HUES64 (cell line): ENCODE results near the gene GPR146.
"Not testable (repeated sequence)": the region's sequence is repeated elsewhere in the genome, so short reads cannot be mapped to it uniquely, and the experiment has no call there.

Experiments used
- H3K27ac ChIP-seq: 2 replicates; pipeline ENCODE4 v1.7.0; 2013; ENCODE audit warnings: low read depth, low read length, inconsistent platforms
- H3K27me3 ChIP-seq: 2 replicates; pipeline ENCODE4 v1.6.1; 2013; ENCODE audit warnings: mild to moderate bottlenecking, low read length; ENCODE audit not compliant: insufficient read depth
- H3K36me3 ChIP-seq: 2 replicates; pipeline ENCODE4 v1.6.1; 2013; ENCODE audit warnings: mild to moderate bottlenecking, low read length; ENCODE audit not compliant: insufficient read depth
- H3K4me1 ChIP-seq: 2 replicates; pipeline ENCODE4 v1.6.1; 2013; ENCODE audit warnings: mild to moderate bottlenecking, low read length, moderate library complexity; ENCODE audit not compliant: insufficient read depth
- H3K4me3 ChIP-seq: 2 replicates; pipeline ENCODE4 v1.5.1; 2013; ENCODE audit warnings: mild to moderate bottlenecking, low read length, moderate library complexity
- H3K9ac ChIP-seq: 2 replicates; pipeline ENCODE4 v1.6.1; 2013; ENCODE audit warnings: mild to moderate bottlenecking, low read depth, low read length
- H3K9me3 ChIP-seq: 2 replicates; pipeline ENCODE4 v1.6.1; 2013; ENCODE audit warnings: low read depth, low read length; ENCODE audit not compliant: insufficient read depth
- WGBS: fragments of 150-250, 120-280 bp; methylation state at CpG from one replicate; pipeline ENCODE4 v1.1.7; 2013; ENCODE audit warnings: missing lambda C conversion rate; 5-methylcytosine and 5-hydroxymethylcytosine counted together

Gene GPR146

DNA sequence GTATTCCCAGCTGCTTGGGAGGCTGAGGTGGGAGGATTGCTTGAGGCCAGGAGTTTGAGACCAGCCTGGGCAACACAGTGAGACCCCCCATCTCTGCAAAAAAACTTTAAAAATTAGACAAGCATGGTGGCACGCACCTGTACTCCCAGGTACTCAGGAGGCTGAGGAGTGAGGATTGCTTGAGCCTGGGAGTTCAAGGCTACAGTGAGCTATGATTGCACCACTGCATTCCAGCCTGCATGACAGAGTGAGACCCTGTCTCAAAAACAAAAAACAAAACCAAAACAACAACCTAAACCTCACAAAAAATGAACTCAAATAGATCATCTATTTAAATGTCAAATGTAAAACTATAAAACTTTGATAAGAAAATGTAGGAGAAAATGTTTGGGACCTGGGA, 4.1 kb upstream of the GPR146 start:
- H3K36me3 ChIP-seq, H3K9ac ChIP-seq, H3K9me3 ChIP-seq, H3K27me3 ChIP-seq, H3K27ac ChIP-seq, H3K4me3 ChIP-seq: not testable (repeated sequence)
- H3K4me1 ChIP-seq = peaks cover 14% of the 10 kb centered on the region
- WGBS = 100% methylated on average over 1 of the region's 1 CpG

DNA sequence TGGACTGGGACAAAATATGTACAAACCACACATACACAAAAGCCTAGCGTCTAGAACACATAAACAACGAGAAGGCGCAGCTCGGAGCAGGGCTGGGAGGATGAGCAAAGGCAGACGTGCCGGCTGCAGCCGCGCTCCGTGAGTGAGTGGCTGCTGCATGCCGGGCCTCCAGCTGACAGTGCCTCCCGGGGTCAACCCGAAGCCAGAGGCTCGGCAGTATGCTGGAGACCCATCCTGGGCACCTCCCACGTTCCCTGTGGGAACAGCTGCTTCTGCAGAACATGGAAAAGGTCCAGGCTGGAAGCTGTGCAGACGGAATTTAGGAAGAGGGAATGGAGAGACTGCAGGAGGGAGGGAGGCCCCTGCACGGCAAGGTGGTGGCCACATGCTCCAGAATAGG, 3.6 kb upstream of the GPR146 start:
- Histone ChIP-seq H3K27me3 (no peaks in the 10 kb centered on the region), H3K9ac (no peak overlapping the region), H3K27ac (no peak overlapping the region), H3K9me3 (peaks cover 3% of the 10 kb centered on the region), H3K36me3 (peaks cover 3% of the 10 kb centered on the region; the same call in 1 of the 2 replicates), H3K4me1 (peaks cover 17% of the 10 kb centered on the region), H3K4me3 (no peak overlapping the region)
- WGBS = 54% methylated on average over 16 of the region's 16 CpGs

DNA sequence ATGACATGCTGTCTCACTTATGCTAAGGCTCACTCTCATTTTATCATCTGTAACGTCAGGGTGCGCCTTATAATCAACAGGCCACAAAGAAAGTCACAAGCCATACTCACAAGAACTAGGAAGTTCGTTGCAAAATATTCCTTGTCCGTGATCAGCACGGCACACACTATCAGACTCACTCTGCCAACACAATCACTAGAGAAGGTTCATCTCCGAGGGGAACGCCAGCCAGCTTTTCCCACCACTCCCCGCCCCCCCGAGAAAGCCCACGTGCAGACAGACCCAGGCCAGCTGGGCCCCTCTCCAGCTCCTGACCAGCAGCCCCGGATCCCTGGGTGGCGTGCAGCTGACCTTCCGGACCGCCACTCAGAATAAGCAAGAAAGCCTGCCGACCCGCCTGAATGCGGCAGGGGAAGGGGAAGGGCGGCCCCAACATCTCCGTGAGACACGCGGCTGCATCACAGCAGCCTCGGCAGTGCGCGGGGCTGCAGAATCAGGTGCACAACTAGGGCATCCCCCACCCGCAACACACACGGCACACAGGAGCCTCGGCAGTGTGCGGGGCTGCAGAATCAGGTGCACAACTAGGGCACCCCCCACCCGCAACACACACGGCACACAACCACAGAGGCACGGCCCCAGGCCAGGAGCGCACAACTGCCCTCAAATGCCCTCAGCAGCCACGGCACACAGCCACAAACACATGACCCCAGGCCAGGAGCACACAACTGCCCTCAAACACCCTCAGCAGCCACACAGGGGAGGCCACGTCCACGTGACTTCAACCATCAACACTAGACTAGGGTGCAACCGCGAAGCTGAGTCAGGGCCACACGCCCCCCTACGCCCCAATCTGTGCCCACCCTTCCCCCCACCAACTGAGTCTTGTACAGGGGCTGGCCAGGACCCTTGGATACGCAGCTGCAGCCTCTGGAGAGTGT, 2.5 kb upstream of the GPR146 start:
- 92% methylated on average over 40 of the region's 40 CpGs for WGBS
- peaks cover 17% of the 10 kb centered on the region for H3K4me1 ChIP-seq
- H3K27ac ChIP-seq = no peak overlapping the region
- H3K9ac ChIP-seq = no peak overlapping the region
- no peaks in the 10 kb centered on the region for H3K27me3 ChIP-seq
- no peak overlapping the region for H3K4me3 ChIP-seq
- H3K9me3 ChIP-seq = no peaks in the 10 kb centered on the region
- no peaks in the 10 kb centered on the region for H3K36me3 ChIP-seq

DNA sequence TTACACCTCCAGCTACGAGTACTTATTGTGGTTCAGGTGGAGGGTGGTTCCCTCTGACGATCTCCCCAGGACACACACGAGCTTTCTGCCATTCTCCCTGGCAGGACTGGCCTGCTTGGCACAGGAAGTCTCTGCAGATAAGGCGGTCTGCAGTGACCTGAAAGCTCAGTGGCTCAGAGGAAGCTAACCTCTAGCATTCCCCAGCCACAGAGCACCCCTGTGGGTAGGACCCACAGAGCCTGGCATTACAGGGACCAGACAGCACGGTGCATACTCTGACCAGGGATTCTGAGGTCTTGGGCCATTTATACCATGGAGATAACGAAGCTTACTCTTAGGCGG, 1.9 kb upstream of the GPR146 start:
- Histone ChIP-seq H3K27ac (no peak overlapping the region), H3K36me3 (no peaks in the 10 kb centered on the region), H3K4me1 (peaks cover 17% of the 10 kb centered on the region), H3K9me3 (no peaks in the 10 kb centered on the region), H3K27me3 (no peaks in the 10 kb centered on the region), H3K4me3 (no peak overlapping the region), H3K9ac (no peak overlapping the region)
- 91% methylated on average over 7 of the region's 7 CpGs for WGBS

DNA sequence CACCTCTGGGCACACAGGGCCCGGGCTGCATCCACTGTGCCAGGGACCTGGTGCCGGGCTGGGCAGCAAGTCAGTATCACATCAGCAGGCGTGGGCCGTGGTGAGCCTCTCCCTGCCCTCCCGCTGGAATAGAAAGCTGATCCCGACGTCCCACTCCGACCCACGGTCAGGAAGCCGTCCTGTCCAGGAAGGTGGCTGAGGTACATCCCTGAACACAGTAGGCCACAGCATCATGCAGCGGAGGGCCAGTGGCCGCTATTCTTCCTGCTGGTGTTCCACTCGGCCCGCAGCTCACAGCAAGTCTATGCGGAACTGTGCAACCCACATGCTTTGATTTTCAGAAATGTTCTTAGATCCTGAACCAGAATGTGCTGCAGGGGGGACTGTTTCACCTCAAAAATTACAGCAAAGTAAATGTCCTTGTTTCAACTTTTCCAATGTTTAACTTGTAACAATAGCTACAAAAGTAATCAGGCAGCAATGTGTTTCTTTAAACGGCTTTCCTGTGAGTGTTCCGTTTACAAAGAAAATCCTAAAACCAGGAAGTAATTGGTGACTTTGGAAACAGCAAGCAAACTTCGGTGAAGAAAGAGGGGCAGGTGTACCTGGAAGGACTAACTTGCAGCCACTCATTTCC, 676 bp upstream of the GPR146 start:
- H3K4me1 ChIP-seq = peaks cover 17% of the 10 kb centered on the region
- H3K36me3 ChIP-seq = no peaks in the 10 kb centered on the region
- WGBS = 78% methylated on average over 18 of the region's 18 CpGs

DNA sequence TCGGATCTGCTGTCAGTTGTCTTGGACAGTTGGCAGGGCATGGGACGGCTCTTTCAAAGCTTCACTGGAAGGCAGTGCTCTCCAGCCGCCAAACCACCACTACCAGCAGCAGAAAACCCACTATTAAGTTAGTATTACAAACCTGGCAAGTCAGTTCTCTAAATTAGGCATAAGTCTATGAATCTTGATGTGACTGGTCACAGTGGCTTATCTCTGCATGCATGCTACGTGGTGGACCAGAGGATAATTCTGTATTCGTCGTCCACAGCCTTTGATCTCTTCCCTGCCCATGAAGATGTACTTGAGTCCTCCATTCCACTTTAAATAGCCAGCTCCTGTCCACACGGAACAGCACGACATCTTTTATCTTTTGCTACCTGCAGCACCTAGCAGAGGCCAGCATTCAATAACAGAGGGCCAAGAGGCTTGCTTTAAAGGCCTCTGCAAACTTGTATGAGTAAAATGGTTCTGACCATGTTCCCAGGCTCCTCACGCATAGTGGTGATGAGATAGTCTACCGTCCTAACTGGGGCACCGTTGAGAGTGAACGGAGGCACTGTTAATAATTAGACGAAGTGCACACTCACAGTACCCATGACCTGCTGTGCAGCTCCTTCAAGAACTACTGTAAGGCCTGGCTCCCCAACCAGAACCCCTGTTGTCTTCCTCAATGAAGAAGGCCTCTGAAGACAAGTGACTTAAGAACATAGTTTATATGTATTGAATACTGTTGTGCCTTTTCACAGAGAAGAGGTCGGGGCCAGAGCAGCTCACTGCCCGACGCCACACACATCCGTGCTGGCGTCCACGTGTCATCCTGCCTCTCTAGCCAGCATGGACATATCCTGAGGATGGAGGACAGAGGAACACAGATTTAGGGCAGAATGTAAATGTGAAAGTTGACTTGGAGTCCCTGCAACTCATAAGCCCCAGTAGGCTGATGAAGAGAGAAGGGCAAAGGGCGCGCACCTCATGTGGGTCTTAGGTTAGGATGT, 1.0 kb downstream of the GPR146 start:
- no peak overlapping the region for H3K9ac ChIP-seq
- H3K9me3 ChIP-seq = no peaks in the 10 kb centered on the region
- H3K4me3 ChIP-seq = peak overlapping the region; percentile 72
- WGBS = 77% methylated on average over 21 of the region's 21 CpGs
- H3K27ac ChIP-seq = peak overlapping the region; percentile 89; the same call in 1 of the 2 replicates
- H3K4me1 ChIP-seq = peaks cover 17% of the 10 kb centered on the region
- no peaks in the 10 kb centered on the region for H3K27me3 ChIP-seq
- no peaks in the 10 kb centered on the region for H3K36me3 ChIP-seq

More for the DNA sequence above, 676 bp upstream of the GPR146 start:
- H3K27me3 ChIP-seq = no peaks in the 10 kb centered on the region
- H3K27ac ChIP-seq = peak overlapping the region; percentile 91
- no peaks in the 10 kb centered on the region for H3K9me3 ChIP-seq
- H3K9ac ChIP-seq = peak overlapping the region; percentile 80
- peak overlapping the region; percentile 50 for H3K4me3 ChIP-seq

DNA sequence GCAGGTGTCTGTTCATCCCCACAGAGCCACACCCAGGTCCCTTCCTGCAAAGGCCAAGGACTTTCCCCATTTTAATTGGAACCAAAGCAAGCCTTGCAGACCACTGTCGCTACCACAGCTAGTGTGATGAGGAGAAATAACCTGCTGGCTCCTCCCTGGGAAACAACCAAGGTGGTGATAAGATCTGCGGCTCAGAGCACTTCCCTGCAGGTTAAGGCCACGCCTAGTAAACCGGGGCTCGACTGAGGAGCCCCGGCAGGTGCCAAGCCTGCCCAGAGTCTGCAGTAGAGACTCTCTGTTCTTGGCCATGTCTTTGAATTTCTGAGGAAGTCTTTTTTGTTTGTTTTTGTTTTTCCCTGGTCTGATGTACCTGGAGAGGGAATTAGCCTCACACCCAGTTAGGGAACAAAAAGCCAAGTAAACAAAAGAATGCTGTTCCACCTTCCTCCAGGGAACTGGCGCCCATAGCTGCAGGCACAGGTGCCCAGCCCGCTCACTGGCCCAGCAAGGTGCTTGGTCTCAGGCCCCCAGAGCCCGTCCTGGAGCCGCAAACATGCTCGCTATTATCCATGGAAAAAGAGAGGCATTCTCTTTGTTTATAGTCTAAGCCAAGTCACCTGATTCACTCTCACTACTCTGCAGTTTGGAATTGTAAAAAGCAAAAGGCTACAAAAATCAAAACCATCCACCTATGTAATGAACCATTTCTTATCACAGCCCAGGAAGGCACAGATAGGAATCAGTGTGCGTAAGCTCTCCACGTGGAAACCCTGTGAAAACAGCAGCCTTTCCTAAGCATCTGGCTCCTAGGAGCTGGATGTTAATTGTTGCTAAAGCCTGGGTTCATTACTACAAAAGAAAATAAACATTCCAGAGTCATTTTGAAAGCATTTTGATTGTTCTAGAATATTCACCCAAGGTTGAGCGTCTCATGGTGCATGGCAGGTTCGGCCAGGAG, 2.7 kb downstream of the GPR146 start:
- Histone ChIP-seq H3K27me3 (no peaks in the 10 kb centered on the region), H3K9me3 (no peaks in the 10 kb centered on the region), H3K27ac (no peak overlapping the region), H3K36me3 (no peaks in the 10 kb centered on the region), H3K4me3 (no peak overlapping the region), H3K4me1 (peaks cover 17% of the 10 kb centered on the region), H3K9ac (no peak overlapping the region)
- 85% methylated on average over 15 of the region's 15 CpGs for WGBS

DNA sequence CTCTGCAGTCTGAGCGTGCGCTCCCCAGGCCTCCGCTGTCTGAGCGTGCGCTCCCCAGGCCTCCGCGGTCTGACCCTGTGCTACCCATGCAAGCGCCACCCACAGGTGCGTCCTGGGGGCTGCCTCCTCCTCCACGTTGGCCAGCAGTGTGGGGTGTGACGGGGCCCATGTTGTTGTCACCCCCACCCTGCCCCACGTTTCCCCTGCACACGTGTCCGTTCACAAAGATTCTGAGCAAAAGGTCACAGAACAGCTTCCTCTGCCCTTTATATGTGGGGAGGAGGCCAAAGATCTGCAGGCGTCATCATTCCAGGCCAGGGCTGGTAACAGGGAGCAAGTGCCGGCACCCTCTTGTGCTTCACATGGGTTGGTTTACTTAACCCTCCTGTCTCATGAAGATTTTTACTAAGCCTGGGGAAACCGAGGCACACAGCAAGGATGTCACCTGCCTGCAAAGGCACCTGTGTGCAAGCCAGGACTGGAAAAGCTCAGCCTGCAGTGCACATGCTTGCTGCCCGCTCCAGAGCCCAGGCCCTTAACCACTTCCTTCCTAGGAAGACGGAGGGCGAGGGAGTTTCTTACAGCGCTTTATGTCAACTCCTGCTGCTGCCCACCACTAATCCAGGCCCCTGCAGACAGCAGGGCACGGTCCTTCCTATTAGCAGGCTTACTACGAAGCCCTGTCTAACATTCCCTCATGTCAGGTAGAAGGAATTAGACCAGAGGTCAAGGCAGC, 4.8 kb downstream of the GPR146 start:
- Histone ChIP-seq H3K9me3 (no peaks in the 10 kb centered on the region), H3K4me1 (peaks cover 17% of the 10 kb centered on the region), H3K36me3 (no peaks in the 10 kb centered on the region), H3K27ac (no peak overlapping the region), H3K4me3 (no peak overlapping the region), H3K9ac (no peak overlapping the region), H3K27me3 (no peaks in the 10 kb centered on the region)
- WGBS = 93% methylated on average over 23 of the region's 23 CpGs

DNA sequence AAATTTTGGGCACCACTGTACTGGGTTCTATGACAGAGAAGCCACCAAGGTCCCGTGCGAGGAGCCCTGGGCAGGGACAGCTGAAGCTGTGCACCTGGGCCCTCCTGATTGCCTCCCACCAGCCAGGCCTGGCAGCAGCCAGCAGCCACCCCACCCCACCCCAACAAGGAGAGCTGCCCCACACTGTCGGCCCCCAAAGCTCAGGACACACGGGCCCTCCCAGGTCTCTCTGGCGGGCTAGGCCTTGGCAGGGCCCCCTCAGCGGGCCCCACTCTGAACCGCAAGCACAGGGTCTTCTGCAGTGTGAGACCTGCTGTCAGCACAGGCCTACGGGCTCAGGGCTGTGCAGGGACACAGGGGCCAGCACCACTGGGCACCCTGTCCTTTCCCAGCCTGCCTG, 5.5 kb downstream of the GPR146 start:
- H3K9me3 ChIP-seq = no peaks in the 10 kb centered on the region
- no peak overlapping the region for H3K9ac ChIP-seq
- H3K27ac ChIP-seq = no peak overlapping the region
- H3K36me3 ChIP-seq = no peaks in the 10 kb centered on the region
- peaks cover 17% of the 10 kb centered on the region for H3K4me1 ChIP-seq
- no peak overlapping the region for H3K4me3 ChIP-seq
- 93% methylated on average over 8 of the region's 8 CpGs for WGBS
- H3K27me3 ChIP-seq = no peaks in the 10 kb centered on the region
